HTERT RPE-1 (cell line): ENCODE measurements around the gene ZNF736.
"Not testable (repeated sequence)": the region's sequence is repeated elsewhere in the genome, so short reads cannot be mapped to it uniquely, and the experiment has no call there.

Experiments used
- in situ Hi-C: fragments of 300-500 bp; cut with MboI; formaldehyde crosslinking; loops from 4 replicates; pipeline ENCODE4 v1.14.3; 2020; ENCODE audit warnings: low sequenced_read_pairs

ZNF736 gene

GRCh38 chr7:64313740-64314491, at the start of gene ZNF736:
TSS of gene ZNF736 (plus strand) at chr7:64313961. CDS start at chr7:64314151, 190 bp downstream.
- in situ Hi-C loops, result no loop called here

GRCh38 chr7:64266341-64266919, 47.3 kb upstream of the ZNF736 start:
- in situ Hi-C loops, result no loop called here

GRCh38 chr7:64277630-64278029, 36.1 kb upstream of the ZNF736 start:
- in situ Hi-C loops, result no loop called here

GRCh38 chr7:64294701-64295420, 18.9 kb upstream of the ZNF736 start:
- in situ Hi-C loops, result no loop called here

GRCh38 chr7:64297418-64297817, 16.3 kb upstream of the ZNF736 start:
- in situ Hi-C loops, result not testable (repeated sequence)

- in situ Hi-C loops, result no loop called here
Observed at GRCh38 chr7:64300641-64301405, 12.9 kb upstream of the ZNF736 start.

GRCh38 chr7:64307254-64308015, 6.3 kb upstream of the ZNF736 start:
- in situ Hi-C loops, result no loop called here

- in situ Hi-C loops, result no loop called here
Observed at GRCh38 chr7:64308016-64308270, 5.8 kb upstream of the ZNF736 start.

- in situ Hi-C loops, result no loop called here
Observed at GRCh38 chr7:64310426-64310825, 3.3 kb upstream of the ZNF736 start.

GRCh38 chr7:64312826-64313225, 935 bp upstream of the ZNF736 start:
- in situ Hi-C loops, result no loop called here

- in situ Hi-C loops, result no loop called here
Observed at GRCh38 chr7:64314566-64314965, 805 bp downstream of the ZNF736 start.

- in situ Hi-C loops, result not testable (repeated sequence)
Observed at GRCh38 chr7:64316031-64316742, 2.4 kb downstream of the ZNF736 start.

- in situ Hi-C loops, result no loop called here
Observed at GRCh38 chr7:64320547-64321513, 7.1 kb downstream of the ZNF736 start.

GRCh38 chr7:64324166-64324565, 10.4 kb downstream of the ZNF736 start:
- in situ Hi-C loops, result not testable (repeated sequence)

GRCh38 chr7:64348713-64349210, 35.0 kb downstream of the ZNF736 start:
- in situ Hi-C loops, result not testable (repeated sequence)

- in situ Hi-C loops, result no loop called here
Observed at GRCh38 chr7:64359543-64359942, 45.8 kb downstream of the ZNF736 start.

- in situ Hi-C loops, result no loop called here
Observed at GRCh38 chr7:64371116-64371515, 57.4 kb downstream of the ZNF736 start.

- in situ Hi-C loops, result no loop called here
Observed at GRCh38 chr7:64373017-64373416, 59.3 kb downstream of the ZNF736 start.

GRCh38 chr7:64400401-64400800, 86.6 kb downstream of the ZNF736 start:
- in situ Hi-C loops, result no loop called here
